Left lung (tissue), 10 donors: ENCODE measurements around the gene PDGFC. TPM values are rescaled to one million over a fixed set of nuclear protein-coding genes. Genes with fewer than 3 reads are reported as not detected.

Experiments
- ATAC-seq: fragments of 200-7000 bp; cut with Tn5 transposase; one replicate; pipeline ENCODE4 v1.9.1; 2020; ENCODE audit warnings: moderate library complexity
- DNase-seq, 4 donors: peaks; one replicate each; pipeline ENCODE4 v3.0.0-alpha.2; 2013 to 2020
- H3K27ac ChIP-seq, 2 donors: fragments of 200-600 bp; sonication (generic) in 1 of 2; one replicate each; pipeline versions ENCODE4 v1.5.0 to v1.8.0; 2020 to 2021
- H3K27me3 ChIP-seq, 2 donors: fragments of 200-600 bp; sonication (generic) in 1 of 2; one replicate each; pipeline versions ENCODE4 v1.5.0 to v1.8.0; 2020 to 2021
- H3K36me3 ChIP-seq, 2 donors: fragments of 200-600 bp; sonication (generic) in 1 of 2; one replicate each; pipeline versions ENCODE4 v1.5.0 to v1.8.0; 2020 to 2021
- H3K4me1 ChIP-seq, 2 donors: fragments of 200-600 bp; one replicate each; pipeline ENCODE4 v1.8.0; 2021
- H3K4me3 ChIP-seq, 2 donors: fragments of 200-600 bp; sonication (generic) in 1 of 2; one replicate each; pipeline versions ENCODE4 v1.5.0 to v1.8.0; 2020 to 2021; ENCODE audit warnings: mild to moderate bottlenecking in 1 of 2
- H3K9me3 ChIP-seq, 2 donors: fragments of 200-600 bp; sonication (generic) in 1 of 2; one replicate each; pipeline versions ENCODE4 v1.5.0 to v1.8.0; 2020 to 2021
- intact Hi-C, 2 donors: fragments of 100-400 bp; cut with DNase I; formaldehyde crosslinking; loops; one replicate each; pipeline versions ENCODE4 v1.11.2 to v1.14.2; 2022
- polyA plus RNA-seq, 6 donors: library from polyadenylated mRNA; unstranded; fragments of 120-200 nt; gene quantifications; one replicate each; pipeline ENCODE4 v1.2.1, GENCODE V29; 2013; ENCODE audit not compliant: insufficient read length in 6 of 6
- total RNA-seq, 2 donors: library from RNA; stranded (reverse); fragmentation: NEBNext Ultra II Directional; extraction: Animal tissue kit (Norgen Biotek cat#: 25700); gene quantifications; one replicate each; pipeline ENCODE4 v1.2.1, GENCODE V29; 2021
- TF ChIP-seq, protein P1 (sequence below), 2 donors: fragments of 200-600 bp; sonication (generic) in 1 of 2; IDR thresholded peaks; one replicate each; pipeline versions ENCODE4 v1.5.0 to v1.8.0; 2021; ENCODE audit warnings: antibody characterized with exemption in 2 of 2
- donor health status: DM: no; HTN: yes; CAD: no.
- donor health status: DM: no; HTN: no; CAD: no.

The PDGFC gene
- total and polyA plus RNA-seq, 8 donors, result 22.4 to 51.6 (median 37.4) TPM

DNA sequence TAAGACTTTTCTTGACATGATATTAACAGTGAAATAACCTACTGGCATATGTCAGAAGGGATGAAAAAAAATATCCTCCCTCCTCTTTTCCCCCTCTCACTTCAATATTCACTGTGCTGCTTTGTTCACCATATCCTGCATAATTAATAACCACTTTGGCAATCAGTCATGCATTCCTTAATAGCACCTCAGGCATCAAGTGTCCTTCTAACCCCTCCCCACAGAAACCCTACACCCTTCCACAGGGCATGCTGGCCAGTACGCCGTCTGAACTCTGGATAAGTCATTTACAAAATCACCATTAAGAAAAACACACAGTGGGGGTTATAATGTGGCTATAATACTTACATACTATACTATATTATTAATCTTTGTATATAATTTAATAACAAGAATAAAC, 165.9 kb downstream of the PDGFC start:
- Histone ChIP-seq H3K36me3 (no peaks in the 10 kb centered on the region), H3K27ac (no peak overlapping the region), H3K4me1 (no peaks in the 10 kb centered on the region), H3K4me3 (no peak overlapping the region), H3K9me3 (no peaks in the 10 kb centered on the region), H3K27me3 (no peaks in the 10 kb centered on the region)
- intact Hi-C loops, result no loop called here
- TF ChIP-seq, protein P1, sequence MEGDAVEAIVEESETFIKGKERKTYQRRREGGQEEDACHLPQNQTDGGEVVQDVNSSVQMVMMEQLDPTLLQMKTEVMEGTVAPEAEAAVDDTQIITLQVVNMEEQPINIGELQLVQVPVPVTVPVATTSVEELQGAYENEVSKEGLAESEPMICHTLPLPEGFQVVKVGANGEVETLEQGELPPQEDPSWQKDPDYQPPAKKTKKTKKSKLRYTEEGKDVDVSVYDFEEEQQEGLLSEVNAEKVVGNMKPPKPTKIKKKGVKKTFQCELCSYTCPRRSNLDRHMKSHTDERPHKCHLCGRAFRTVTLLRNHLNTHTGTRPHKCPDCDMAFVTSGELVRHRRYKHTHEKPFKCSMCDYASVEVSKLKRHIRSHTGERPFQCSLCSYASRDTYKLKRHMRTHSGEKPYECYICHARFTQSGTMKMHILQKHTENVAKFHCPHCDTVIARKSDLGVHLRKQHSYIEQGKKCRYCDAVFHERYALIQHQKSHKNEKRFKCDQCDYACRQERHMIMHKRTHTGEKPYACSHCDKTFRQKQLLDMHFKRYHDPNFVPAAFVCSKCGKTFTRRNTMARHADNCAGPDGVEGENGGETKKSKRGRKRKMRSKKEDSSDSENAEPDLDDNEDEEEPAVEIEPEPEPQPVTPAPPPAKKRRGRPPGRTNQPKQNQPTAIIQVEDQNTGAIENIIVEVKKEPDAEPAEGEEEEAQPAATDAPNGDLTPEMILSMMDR (IDR thresholded peaks at IDR 0.05), result no peak
- ATAC-seq, result peak; percentile 57
- DNase-seq, result no peak

DNA sequence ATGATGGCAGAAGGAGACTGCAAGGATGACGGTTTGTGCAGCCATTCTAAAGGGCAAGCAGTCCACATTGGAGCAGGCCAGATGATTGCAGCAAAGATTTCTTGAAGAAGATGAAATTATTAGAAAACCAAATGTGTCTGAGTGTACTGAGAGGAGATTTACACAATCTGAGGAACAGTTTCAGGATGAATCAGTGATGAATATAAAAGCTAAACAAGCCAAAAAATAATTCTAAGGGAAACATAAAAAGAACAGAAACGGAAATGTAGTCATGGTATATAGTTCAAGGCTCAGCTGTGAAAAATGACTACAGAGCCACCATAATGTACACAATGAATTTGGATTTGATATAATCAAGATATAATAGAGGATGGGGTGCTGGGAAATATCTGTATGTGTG, 168.5 kb downstream of the PDGFC start:
- DNase-seq, result no peak
- no peak for ATAC-seq
- Histone ChIP-seq H3K9me3 (no peaks in the 10 kb centered on the region), H3K36me3 (no peaks in the 10 kb centered on the region), H3K27me3 (no peaks in the 10 kb centered on the region), H3K4me3 (no peak overlapping the region), H3K27ac (no peak overlapping the region), H3K4me1 (peaks cover 0 to 4% of the 10 kb centered on the region in 2 donors)
- intact Hi-C loops, result no loop called here
- TF ChIP-seq, protein P1 (IDR thresholded peaks at IDR 0.05), result no peak

DNA sequence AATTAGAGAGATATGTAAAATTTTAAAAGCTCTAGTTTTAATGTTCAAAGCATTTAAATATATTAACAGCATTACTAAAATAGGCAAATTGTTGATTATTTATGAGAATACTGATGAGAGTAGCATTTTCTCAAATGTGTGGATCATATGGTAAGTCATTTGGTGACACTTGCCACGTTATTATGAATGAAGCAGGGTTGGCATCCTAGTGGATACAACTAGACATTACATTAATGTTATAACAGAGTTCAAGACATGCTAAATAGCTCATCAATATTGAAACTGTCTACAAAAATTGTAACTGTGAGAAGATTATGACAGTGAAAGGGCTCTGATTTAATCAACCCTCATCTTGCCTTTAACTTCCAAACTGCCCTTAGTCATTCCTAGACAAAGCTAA, 171.1 kb downstream of the PDGFC start:
- ATAC-seq, result no peak
- DNase-seq, result no peak
- Histone ChIP-seq H3K4me3 (no peak overlapping the region), H3K36me3 (no peaks in the 10 kb centered on the region), H3K27ac (no peak overlapping the region), H3K4me1 (peaks cover 0 to 4% of the 10 kb centered on the region in 2 donors), H3K27me3 (no peaks in the 10 kb centered on the region), H3K9me3 (no peaks in the 10 kb centered on the region)
- intact Hi-C loops, result no loop called here
- TF ChIP-seq, protein P1 (IDR thresholded peaks at IDR 0.05), result no peak

DNA sequence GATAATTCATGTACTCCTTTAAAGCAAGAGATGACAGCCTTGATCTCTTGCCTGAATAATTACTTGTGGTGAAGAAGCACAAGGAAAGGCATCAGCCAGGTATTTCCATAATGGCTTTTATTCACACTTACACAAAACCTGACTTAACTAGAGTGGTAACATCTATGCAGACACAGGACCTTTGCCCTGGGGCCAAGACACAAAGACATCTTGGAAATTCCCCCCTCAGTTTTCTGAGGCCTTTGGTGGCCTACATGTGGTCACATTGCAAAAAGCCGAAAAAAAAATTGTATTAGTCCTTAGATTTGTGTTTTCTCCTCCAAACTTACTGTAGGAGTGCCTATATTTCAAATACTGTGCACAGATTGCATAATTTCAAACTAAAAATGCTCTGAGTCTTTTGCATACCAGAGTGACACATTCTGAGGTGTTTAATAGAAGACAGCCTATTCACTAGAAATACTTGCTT, 172.4 kb downstream of the PDGFC start:
- peaks cover 0 to 4% of the 10 kb centered on the region in 2 donors for H3K4me1 ChIP-seq
- no peak overlapping the region for H3K27ac ChIP-seq
- DNase-seq, result no peak
- no peaks in the 10 kb centered on the region for H3K36me3 ChIP-seq
- no peaks in the 10 kb centered on the region for H3K27me3 ChIP-seq
- H3K4me3 ChIP-seq, result no peak overlapping the region
- no peaks in the 10 kb centered on the region for H3K9me3 ChIP-seq
- intact Hi-C loops, result no loop called here
- ATAC-seq, result no peak
- TF ChIP-seq, protein P1 (IDR thresholded peaks at IDR 0.05), result no peak

DNA sequence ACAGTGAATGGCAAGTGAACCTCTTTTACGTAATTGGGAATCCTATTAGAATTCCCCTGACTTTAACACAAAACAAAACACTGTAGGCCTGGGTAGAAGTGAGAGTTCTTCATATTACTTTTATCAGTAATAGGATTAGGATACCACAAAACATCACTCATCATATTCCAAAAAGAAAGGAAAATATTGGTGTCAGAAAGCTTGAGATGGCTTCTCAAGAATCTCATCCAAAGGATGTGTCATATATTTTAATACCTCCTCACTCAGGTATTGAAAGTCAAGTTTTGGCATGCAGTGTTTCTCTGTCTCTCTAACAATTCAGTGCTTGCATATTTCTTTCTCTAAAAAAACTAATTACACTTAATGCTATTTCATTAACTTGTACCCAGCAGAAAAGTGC, 173.2 kb downstream of the PDGFC start:
- Histone ChIP-seq H3K27me3 (no peaks in the 10 kb centered on the region), H3K4me1 (peaks cover 0 to 4% of the 10 kb centered on the region in 2 donors), H3K9me3 (no peaks in the 10 kb centered on the region), H3K36me3 (no peaks in the 10 kb centered on the region), H3K27ac (no peak overlapping the region), H3K4me3 (no peak overlapping the region)
- DNase-seq (no peak), ATAC-seq (no peak)
- intact Hi-C loops, result no loop called here
- TF ChIP-seq, protein P1 (IDR thresholded peaks at IDR 0.05), result no peak
